Measurements from ENCODE around the gene RHO. TPM values are rescaled to one million over a fixed set of nuclear protein-coding genes. Genes with fewer than 3 reads are reported as not detected.

RHO gene
- total and polyA plus RNA-seq, 10 of the 15 experiments (the other 5 are each of a cell fraction or from before 2014, with no cell fraction given) = not detected

GRCh38 chr3:129533406-129533805 lies 5.0 kb downstream of the RHO start:
- ChIA-PET CTCF (interaction anchor here (0.9 kb wide), 1 partner anchor 94 kb away, joined by 3 read pairs; no protein-coding TSS in a partner anchor), POLR2A (no interaction called here), SMC1A (ENCODE audit: uncharacterized antibody, unreplicated experiment) (no interaction called here), RAD21 (ENCODE audit: unreplicated experiment) (interaction anchor here (0.9 kb wide), 1 partner anchor 43 kb away, joined by 3 read pairs; no protein-coding TSS in a partner anchor)
- no peak overlapping the region for H3K27ac ChIP-seq (ENCODE audit: control insufficient read depth, insufficient read depth)
- H2AFZ ChIP-seq (ENCODE audit: control insufficient read depth, low read depth, low read length) = no peak overlapping the region
- no peaks in the 10 kb centered on the region for H4K20me1 ChIP-seq (ENCODE audit: control insufficient read depth, insufficient read depth)
- intact Hi-C loops (cut with micrococcal nuclease; ENCODE audit: unreplicated experiment) (no loop called here), in situ Hi-C loops (cut with MboI) (no loop called here)
- H3K4me3 ChIP-seq = no peak overlapping the region
- H3K4me2 ChIP-seq (ENCODE audit: control insufficient read depth, insufficient read depth) = no peak overlapping the region
- DNase-seq (ENCODE audit: low read depth, low spot score) = no peak
- H3K79me2 ChIP-seq (ENCODE audit: control insufficient read depth, insufficient read depth, low read length) = no peaks in the 10 kb centered on the region
- WGBS (ENCODE audit: insufficient coverage, insufficient replicate concordance, low lambda C conversion rate, missing lambda C conversion rate) = 49% methylated on average over 16 of the region's 16 CpGs
- TF ChIP-seq CBFB (IDR thresholded peaks at IDR 0.05; ENCODE audit: low read depth) (no peak), SMAD5 (IDR thresholded peaks at IDR 0.05; ENCODE audit: low read depth) (no peak), SIN3A (IDR thresholded peaks at IDR 0.05; ENCODE audit: low read depth, low read length) (no peak), SREBF2 (IDR thresholded peaks at IDR 0.05; ENCODE audit: low read length) (no peak), RFX5 (IDR thresholded peaks at IDR 0.05; ENCODE audit: low read depth, low read length) (no peak), MEF2A (IDR thresholded peaks at IDR 0.05; ENCODE audit: insufficient read depth, low read depth, low read length) (no peak), NR2C2 (IDR thresholded peaks at IDR 0.05; ENCODE audit: borderline replicate concordance, control insufficient read depth, insufficient read length, low read depth) (no peak), ZNF622 (IDR thresholded peaks at IDR 0.05) (no peak), SMAD1 (IDR thresholded peaks at IDR 0.05; ENCODE audit: low read depth, partially characterized antibody) (no peak), ZNF24 (IDR thresholded peaks at IDR 0.05) (no peak)
- TF ChIP-seq, protein P1, sequence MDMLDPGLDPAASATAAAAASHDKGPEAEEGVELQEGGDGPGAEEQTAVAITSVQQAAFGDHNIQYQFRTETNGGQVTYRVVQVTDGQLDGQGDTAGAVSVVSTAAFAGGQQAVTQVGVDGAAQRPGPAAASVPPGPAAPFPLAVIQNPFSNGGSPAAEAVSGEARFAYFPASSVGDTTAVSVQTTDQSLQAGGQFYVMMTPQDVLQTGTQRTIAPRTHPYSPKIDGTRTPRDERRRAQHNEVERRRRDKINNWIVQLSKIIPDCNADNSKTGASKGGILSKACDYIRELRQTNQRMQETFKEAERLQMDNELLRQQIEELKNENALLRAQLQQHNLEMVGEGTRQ (IDR thresholded peaks at IDR 0.05; ENCODE audit: borderline replicate concordance, low read depth, low read length) = no peak
- H3K36me3 ChIP-seq (ENCODE audit: control insufficient read depth in 2 of 2, insufficient read depth in 2 of 2, low read length in 1 of 2) = no peaks in the 10 kb centered on the region
- no peak for ATAC-seq
- no peak for FAIRE-seq
- H3K9ac ChIP-seq (ENCODE audit: control insufficient read depth, insufficient read depth, low read length) = no peak overlapping the region
- H3K4me1 ChIP-seq (ENCODE audit: control insufficient read depth, insufficient read depth, low read length) = no peaks in the 10 kb centered on the region
- BruUV-seq (replicated peaks) = no TSS peak
- H3K9me3 ChIP-seq (replicated peaks; ENCODE audit: control insufficient read depth, insufficient read depth, low read length) = no peaks in the 10 kb centered on the region
- H3K27me3 ChIP-seq (replicated peaks in 1 of 2; ENCODE audit: control insufficient read depth in 2 of 2, insufficient read depth in 2 of 2, low read length in 1 of 2) = no peaks in the 10 kb centered on the region; a peak in 1 of 4 replicates

Measured in GM12878 (cell line).